ENCODE measurements around the gene ISM2.

- TF ChIP-seq CTCF (IDR thresholded peaks at IDR 0.05; ENCODE audit: poor library complexity, severe bottlenecking) (no peak), TAF1 (IDR thresholded peaks at IDR 0.05; ENCODE audit: low read depth) (no peak), POLR2AphosphoS5 (IDR thresholded peaks at IDR 0.05) (no peak), EZH2 (IDR thresholded peaks at IDR 0.05; ENCODE audit: borderline replicate concordance, insufficient read depth, low read length, poor library complexity, severe bottlenecking) (no peak), REST (IDR thresholded peaks at IDR 0.05; ENCODE audit: borderline replicate concordance) (no peak)
Measured at GRCh38 chr14:77442196-77442595, 56.4 kb downstream of the ISM2 start.
